GM19099 (cell line): ENCODE measurements around the gene NSL1.

Experiments
- POLR2A ChIP-seq: IDR thresholded peaks from 3 replicates; pipeline ENCODE4 v1.6.1; 2011; ENCODE audit warnings: low read depth; ENCODE audit not compliant: insufficient read length; ENCODE audit errors: extremely low read depth

Gene NSL1

DNA sequence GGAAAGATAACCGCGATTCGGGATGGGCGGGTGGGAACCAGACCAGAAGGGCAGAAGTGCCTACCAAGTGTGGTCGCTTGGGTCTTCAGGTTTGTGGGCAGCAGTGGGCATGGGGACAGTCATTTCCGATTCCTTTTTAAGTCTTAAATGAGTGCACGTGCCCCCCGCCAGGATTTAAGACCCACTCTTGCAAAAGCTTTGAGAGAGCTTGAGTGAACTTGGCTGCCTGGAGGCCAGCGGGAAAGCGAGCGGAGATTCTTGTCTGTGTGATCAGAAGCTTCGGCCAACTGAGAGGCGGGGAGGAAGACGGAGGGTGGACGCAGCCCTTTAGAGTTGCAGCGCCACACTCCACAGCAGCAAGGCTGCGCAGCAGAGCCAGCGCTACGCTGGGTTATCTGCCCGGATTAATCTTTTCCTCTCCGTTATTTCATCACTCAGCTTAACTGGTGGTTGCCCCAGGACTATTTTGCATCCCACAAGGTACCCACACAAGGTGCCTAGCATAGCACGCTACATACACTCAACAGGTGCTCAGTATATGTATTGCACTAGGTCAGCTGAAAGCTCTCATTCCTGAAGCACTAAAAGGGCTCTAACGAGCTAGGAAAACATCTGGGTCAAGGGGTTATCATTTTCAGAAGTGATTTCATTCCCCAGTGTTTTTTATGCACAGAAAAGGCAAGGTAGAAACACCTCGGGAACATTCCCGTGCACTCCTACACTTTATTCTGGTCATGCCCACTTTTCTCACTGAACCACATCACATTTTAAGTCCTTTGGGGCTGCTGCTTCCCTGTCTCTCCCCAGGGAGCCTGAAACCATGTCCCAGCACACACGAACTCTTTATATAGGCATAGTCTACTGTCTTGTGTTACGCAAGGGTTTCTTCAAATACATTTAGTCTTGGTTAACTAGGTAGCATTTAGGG lies 90.4 kb downstream of the NSL1 start:
- peak; percentile 25 for TF ChIP-seq POLR2A

DNA sequence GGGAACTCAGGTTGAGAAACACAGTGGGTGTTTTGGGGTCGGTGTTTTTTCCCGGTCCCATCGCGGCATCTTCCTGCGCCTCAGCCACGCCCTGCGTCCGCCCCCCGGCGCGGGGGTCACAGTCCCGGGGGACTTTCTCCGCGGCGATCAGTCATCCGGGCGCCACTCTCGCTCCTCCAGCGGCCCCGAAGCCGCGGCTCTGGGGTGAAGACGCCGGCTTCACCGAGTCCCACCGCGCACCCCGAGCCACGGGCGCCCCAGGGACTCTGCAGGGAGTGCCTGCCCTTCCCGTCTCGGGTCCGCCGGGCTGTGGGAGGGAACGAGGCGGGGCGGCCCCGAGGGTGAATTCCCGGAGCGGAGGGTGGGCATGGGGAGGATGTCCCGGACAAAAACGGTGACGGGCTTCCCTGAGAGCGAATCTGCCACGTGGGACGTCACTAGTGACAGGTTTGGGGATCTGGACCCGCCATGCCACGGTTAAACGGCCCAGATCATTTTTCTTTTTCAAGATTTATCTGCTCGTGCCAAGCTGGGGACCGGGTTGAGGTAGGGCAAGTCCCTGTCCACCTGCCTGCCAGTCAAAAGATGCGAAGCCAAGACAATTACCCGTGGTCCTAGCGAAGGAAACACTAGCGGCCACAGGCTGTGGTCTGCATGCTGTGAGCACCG lies 91.2 kb downstream of the NSL1 start:
- peak; percentile 46 for TF ChIP-seq POLR2A

DNA sequence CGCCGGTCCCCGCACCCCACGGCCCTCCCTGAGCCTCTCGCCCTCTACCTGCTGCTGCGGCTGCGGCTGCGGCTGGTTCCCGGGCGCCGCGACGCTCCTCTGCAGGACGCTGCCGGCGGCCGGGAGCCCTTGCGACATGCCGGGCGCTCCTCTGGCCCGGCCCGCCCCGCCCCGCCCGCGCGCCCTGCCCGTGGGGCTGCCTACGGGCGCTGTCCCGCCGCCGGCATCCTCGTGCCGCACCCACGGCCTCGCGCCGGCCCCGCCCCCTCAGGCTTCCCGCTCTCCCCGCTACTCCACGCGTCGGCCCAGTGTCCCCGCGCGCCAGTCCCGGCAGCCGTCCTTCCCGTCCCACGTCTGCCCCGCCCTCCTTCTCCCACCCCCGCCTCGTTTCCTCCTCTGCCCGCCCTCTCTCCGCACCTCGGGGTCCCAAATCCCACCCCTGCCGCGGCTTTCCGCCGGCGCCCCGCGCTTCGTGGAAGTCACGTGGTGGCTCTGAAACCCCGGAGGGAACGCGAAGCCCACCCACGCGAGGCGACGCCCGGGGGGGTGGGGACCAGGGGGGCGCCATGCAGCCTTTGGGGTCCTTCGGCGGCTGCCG lies 91.9 kb downstream of the NSL1 start, which contains the start of gene BATF3:
BATF3 (minus strand) TSS at position 216 of the 598 bp plus-strand sequence; CDS start at position 138, 78 bp downstream.
- TF ChIP-seq POLR2A: peak; percentile 30

DNA sequence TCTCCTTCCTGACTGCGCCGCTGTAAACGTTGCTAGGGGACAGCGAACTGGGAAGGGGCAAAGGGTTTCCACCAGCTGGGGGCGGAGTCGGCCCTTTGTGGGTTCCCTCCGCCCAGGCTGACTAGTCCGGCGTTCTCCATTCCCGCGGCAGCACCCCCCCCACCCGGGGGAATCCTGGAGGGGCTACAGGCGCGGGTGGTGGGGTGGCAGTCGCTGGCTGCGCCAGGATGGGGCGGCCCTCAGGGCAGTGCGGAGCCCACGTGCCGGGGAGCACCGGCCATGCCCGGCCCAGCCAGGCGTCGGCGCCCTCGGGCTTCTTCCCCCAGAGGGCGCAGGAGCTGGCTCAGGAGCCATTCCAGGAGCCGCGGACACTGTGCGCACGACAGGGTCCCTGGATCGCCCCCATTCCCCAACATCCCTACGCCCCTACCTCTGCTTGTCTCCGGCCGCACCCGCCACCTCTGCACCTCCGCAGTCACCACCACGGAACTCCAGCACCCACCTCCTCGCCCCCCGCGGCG lies 92.4 kb downstream of the NSL1 start:
- no peak for TF ChIP-seq POLR2A

DNA sequence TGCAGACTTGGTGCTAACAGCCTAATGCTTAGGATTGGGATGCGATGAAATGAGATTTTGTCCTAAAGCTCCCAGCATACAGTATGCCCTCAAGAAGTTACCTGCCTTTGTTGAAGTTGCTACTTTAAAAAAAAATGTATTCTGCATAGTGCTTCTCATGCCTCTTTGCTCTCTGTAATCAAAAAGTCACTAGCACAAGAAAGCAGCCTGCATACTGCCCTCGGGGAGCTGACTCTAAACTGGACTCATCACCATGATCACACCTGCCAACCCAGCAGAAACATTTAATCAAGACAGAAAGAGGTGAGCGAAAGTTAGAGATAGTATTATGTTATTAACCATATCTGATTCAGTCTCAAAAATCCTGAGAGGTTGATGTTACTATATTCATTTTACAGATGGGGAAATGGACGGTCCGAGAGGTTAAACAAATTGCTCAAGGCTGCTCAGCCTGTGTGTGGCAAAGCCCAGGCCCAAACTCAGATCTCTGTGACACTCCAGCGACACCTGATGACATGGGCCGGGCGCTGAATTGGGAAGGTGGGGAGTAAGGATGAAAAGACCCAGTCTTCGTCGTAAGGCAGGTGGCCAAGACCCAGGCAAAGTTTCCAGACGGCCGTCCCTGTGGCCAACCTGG lies 93.0 kb downstream of the NSL1 start:
- TF ChIP-seq POLR2A: no peak

DNA sequence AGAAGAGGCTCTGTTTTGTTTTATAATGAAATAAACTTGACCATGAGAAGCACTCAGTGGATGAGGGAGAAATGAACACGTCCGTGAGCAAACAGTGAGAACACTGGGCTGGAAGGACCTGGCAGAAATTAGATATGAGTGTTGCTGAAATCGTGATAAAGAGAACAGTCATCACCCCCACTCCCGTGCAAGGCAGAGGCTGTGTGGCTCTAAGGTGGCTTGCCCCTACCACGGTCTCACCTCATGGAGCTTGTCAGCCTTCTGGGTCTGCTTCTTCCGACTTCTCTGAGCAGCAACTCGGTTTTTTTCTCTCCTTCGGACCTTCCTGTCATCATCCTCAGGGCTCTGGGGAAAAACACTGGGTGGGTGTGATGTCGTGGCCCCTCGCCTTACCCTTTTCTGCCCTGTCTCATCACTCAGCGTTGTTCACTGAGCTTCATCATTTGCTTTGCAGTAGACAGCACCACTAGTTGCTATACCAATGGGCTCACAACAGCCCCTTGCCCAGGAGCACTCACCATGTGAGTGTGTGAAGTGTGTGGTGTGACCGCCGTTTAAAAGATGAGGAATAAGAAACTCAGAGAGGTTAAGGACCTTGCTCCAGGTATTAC lies 94.8 kb downstream of the NSL1 start:
- no peak for TF ChIP-seq POLR2A

DNA sequence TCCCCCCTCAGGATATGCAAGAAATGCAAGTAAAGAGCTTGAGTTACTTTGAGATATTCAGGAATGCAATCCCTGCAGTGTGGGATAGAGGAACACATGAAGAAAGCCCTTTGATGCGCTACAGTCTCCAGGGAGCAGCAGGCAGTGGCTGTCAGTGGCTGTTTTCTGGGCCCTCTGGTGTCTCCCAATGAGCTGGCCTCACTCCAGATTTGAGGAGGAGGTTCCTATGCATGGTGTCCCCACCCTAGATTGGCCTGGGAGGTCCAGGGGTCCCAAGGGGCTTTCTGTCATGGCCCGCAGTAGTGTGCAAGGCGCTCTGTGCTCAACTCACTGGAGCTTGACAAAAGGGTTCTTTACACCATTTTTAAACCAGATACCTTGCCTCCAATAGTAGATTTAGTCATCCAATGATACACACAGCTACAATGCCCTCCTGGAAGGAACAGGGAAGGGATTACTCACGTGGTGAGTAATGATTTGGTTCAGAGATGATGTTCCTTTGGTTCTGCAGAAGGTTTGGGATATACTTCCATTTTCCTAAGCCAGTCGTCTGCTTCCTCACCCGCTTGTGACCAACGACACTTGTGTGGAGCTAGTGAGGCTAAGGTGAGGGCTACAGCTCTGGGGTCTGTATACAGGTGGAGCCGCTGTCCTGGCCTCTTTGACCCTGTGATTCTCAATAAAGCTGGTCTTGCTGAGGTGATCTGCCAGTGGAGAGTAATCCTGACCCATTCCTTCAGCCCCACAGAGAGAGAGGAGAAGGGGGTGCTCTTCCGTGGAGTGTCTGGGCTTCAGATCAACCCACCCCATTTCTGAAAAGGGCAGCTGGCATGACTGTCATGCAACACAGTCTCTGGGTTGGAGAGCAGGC lies 98.6 kb downstream of the NSL1 start:
- TF ChIP-seq POLR2A: no peak

DNA sequence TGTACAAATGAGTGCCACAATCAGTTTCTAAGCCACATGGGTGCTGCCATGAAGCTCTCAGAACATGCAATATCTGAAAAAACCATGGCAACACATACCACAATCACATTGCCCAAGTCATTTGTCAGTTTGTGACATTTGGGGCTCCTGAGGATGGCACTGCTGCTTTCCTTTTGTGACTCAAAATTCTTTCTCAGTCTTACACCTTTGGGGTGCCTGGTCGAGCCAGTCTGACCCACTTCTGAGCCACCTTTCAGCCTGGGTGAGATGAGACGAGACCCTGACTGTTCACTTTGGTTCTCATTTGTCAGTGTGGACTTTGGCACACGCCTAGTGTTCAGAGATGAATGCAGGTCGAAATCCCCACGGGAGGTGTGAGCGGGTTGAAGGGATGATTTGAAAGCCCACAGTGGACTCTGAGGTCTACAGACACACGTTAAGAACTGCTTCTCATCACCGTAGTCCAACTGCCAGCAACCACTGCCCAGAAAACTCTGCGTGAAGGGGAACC lies 100.0 kb downstream of the NSL1 start:
- TF ChIP-seq POLR2A: no peak

DNA sequence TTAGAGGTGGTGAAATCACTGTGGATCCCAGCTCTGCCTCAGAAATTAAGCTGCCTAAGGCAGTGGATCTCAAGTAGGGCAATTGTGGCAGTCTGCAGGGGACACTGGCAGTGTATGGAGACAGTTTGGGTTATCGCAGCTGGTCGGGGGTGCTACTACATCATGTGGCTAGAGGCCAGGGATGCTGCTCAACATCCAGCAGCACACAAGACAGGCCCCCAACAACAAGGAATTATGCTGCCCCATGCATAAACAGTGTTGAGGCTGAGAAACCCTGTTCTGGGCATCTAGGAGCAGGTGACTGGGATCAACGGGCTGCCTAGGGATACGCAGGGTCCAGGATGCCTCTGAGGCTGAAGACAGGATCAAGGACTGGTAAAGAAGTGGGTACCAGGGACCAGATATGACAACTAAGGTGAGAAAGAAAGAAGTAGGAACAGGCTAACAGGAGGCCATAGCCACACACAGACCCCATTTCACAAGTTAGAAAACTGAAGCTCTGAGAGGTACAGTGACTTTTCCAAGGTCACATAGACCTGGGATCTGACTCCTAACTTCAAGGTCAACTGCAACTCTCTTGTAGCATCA lies 100.7 kb downstream of the NSL1 start:
- TF ChIP-seq POLR2A: no peak

DNA sequence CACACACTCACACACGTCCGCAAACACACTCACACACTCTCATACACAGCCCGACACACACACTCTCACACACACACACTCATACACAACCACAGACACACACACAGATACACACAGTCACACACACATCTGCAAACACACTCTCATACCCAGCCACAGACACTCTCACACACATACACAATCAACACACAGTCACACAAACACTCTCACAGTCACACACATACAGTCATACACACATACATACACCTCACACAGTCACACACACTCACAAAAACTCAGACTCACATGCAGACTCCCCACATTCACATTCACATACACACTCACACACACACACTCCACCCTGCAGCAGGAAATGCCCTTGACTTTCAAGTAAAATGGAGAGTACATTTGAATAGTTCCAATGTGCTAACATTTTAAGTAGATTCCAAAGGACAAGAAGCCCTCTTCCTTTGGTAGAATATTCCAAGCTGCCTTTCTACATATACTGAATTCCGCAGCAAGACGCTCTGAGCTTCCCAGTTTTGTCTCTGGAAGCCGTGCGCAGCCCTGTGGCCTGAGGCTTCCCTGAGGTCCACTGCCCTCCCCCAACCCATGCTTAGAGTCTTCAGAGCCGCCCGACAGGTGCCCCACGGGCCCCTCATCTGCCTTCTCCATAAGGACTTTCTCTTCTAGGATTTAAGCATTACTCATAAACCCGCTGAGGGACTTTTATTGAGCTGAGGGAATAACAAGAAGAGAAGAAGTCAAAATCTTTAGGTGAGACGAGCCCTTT lies 101.6 kb downstream of the NSL1 start:
- no peak for TF ChIP-seq POLR2A

DNA sequence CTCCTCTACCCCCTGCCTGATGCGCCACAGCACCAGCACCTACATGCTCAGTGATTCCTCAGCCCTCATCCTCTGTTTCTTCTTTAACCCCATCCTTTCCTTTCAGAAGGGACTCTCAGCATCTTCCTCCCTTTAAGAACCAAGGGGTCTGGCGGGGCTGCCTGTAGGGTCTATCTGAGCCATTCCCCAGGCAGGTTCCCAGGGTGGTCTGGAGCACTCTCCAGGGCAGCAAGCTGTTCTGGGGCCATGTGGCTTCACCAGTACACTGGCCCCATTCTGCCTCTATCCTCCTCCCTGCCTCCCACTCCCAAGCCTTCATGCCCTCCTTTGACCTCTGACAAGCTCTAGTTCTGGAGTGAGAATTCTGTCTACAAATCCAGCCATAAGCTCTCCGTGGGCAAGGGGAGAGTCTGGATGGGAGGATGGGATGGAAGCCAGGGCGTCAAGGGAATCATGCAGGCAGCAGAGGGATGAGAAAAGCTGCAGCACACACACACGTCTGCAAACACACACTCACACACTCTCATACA lies 102.3 kb downstream of the NSL1 start:
- no peak for TF ChIP-seq POLR2A
